GM08714 (cell line): ENCODE data around the gene LCNL1.

ENCODE experiments used
- H3K4me3 ChIP-seq: fragments of 200-500 bp; sonication (Bioruptor generic); 2 replicates; pipeline ENCODE4 v1.5.1; 2014; ENCODE audit warnings: mild to moderate bottlenecking, low read length, inconsistent platforms
- ZNF274 ChIP-seq: IDR thresholded peaks from 2 replicates; pipeline ENCODE4 v1.6.1; 2012; ENCODE audit warnings: mild to moderate bottlenecking, low read depth, low read length

Gene LCNL1

DNA sequence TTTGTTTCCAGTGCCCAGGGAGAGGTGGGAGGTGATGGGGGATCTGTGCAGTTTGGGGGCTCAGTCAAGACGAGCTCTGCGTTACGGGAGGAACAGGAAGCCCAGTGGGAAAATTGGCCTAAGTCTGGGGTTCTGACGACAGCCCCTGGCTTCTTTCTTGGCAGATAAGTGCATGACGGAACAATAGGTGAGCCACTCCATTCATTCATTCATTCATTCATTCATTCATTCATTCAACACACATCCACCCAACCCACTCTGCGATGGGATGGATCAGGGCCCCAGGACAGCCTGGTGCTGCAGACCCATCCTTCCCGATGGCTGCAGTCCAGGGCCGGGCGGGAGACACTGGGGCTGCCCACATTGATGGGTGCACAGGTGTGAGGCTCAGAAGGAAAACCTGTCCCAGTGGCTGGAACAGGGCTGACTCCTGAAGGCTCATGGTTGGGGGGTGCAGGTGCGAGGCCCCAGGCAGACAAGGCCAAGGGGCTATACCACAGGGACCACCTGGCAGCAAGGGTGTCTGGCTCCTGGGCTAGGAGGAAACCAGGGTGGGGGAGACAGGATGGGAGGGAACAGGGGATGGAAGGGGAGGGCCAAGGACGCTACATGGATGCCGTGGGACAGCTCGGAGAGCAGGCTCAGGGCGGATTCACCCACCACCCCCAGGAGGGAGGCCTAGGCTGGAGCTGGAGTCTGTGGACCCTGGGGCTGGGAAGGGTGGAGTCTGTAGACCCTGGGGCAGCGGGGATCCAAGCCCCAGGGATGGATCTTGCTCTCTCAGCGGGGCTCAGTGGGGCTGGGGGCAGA is 1.9 kb upstream of the LCNL1 start:
- H3K4me3 ChIP-seq = no peak overlapping the region
- no peak for TF ChIP-seq ZNF274

GRCh38 chr9:136981588-136982231 is 1.1 kb upstream of the LCNL1 start:
- TF ChIP-seq ZNF274 = no peak
- H3K4me3 ChIP-seq = no peak overlapping the region

DNA sequence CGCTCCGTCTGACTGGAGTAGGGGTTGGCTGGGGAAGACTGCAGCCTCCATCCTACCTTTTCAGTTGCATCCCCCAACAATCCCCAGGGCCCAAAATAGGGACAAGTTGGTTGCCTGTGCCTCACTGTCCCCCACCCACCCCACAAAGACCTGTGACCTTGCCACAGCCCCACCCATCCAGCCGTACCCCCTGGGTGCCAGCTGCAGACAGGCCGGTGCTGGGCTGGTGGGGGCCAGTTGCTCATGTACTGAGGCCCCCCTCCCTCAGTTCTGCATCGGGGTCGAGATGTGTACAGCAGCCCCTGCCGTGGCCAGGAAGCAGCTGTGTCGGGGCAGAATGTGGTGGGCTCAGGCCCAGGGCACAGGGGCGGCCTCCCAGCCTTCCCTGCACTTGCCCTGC is 374 bp downstream of the LCNL1 start:
- TF ChIP-seq ZNF274 = no peak
- no peak overlapping the region for H3K4me3 ChIP-seq

GRCh38 chr9:136983656-136984314 is 992 bp downstream of the LCNL1 start:
- no peak for TF ChIP-seq ZNF274
- H3K4me3 ChIP-seq = no peak overlapping the region

DNA sequence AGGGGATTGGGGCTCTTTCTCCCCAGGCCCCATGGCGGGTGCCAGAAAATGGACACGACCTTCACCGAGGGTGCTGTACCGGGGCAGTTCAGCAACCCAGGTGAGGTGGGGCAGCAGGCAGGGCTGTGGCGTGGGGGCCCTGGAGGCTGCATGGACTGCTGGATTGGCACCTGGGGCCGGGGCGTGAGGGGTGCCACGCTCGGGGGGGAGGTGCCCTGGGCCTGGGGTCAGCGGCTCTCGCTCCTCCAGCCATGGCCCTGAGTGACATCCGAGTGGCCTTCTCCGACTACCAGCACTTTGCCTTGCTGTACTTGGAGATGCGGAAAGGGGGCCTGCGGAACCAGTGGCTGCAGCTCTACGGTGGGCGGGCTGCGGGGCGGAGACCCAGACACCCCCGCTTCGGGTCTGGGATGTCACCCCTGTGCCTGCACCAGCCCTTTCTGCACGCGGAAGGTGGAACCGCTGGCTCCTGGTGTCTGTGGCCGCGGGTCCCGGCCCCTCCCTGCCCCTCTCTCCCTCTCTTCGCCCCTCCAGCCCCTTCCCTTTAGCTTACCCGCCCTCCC is 1.8 kb downstream of the LCNL1 start:
- TF ChIP-seq ZNF274 = no peak
- no peak overlapping the region for H3K4me3 ChIP-seq

- no peak for TF ChIP-seq ZNF274
- H3K4me3 ChIP-seq = no peak overlapping the region
These were observed 2.3 kb downstream of the LCNL1 start for GRCh38 chr9:136985027-136985602.

- no peak overlapping the region for H3K4me3 ChIP-seq
- TF ChIP-seq ZNF274 = no peak
These were observed 3.1 kb downstream of the LCNL1 start for GRCh38 chr9:136985853-136986252.

DNA sequence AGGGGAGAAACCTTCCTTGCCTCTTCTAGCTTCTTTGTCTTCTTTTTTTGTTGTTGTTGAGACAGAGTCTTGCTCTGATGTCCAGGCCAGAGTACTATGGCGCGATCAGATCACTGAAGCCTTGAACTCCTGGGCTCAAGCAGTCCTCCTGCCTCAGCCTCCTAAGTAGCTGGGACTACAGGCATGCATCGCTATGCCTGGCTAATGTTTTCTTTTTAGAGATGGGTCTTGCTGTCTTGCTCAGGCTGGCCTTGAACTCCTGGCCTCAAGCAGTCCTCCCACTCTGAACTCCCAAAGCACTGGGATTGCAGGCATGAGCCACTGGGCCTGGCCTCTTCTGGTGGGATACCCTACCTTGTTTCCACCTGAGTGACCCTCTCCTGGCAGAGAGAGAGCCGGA is 6.1 kb downstream of the LCNL1 start:
- H3K4me3 ChIP-seq = no peak overlapping the region
- no peak for TF ChIP-seq ZNF274

DNA sequence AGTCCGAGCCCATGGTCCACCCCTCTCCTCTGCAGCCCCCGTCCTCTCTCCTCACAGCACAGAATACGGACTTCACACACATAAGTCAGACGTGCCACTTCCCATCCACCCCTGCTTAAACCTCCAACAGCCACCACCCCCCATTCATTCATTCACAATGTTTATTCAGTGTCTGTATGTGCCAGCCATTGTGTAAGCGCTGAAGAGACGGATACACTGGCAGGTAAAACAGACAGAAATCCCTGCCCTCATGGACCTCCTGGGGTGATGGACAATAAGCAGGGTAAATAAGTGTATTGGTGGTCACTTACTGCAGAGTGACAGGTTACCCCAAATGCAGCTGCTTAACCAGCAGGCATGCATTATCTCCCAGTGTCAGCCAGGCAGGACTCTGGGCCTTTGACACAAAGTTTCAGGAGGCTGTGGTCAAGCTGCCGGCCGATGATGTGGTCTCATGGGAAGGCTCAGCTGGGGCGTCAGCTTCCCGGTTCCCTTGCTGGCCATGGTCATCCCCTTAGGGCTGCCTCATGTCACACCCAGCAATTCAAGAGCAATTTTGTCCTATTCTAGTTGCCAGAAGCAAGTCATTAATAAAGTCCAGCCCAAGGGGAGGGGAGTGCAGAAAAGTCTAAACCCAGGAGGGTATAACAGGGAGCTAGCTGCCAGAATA is 7.6 kb downstream of the LCNL1 start:
- TF ChIP-seq ZNF274 = no peak
- no peak overlapping the region for H3K4me3 ChIP-seq

- H3K4me3 ChIP-seq = peak within 1 kb of the TSS; percentile 80; the same call in 1 of the 2 replicates
- TF ChIP-seq ZNF274 = no peak
These were observed 9.4 kb downstream of the LCNL1 start, which contains the start of gene PAXX for GRCh38 chr9:136991993-136992818. Gene PAXX (plus strand): TSS chr9:136992422. CDS start chr9:136992444, 22 bp downstream.

GRCh38 chr9:136992819-136993369 is 10.1 kb downstream of the LCNL1 start:
- no peak for TF ChIP-seq ZNF274
- peak overlapping the region; percentile 80; the same call in 1 of the 2 replicates for H3K4me3 ChIP-seq

DNA sequence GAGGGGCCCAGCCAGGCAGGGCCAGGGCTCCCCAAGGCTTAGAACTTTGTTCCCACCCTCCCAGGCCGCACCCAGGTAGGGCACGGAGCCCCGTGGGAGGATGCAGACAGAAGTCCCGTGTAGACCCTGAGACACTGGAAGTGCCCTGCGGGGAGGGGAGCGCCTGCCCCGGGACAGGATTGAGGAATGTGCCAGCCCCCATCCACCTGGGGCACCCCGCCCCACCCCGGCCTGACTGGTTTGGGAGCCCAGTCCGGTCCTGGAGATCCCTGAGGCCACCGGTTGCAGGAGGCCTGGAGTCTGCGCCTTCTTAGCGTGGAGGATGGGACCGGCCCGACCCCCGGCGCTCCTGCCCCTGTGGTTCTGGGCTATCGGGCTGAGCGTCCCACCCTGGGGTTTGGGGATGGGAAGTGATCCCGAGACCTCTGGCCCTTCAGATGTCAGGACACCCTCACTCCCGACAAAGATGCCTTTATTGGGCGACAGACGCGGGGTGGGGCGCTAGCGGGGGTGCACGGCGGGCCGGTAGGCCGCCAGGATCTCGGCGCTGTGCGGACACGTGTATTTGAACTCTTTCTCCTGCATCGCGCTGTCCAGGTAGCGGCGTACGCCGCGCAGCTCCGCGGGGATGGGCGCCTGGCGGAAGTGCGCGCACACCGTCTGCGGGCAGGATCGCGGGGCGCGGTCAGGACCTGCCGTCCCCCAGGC is 11.5 kb downstream of the LCNL1 start:
- no peak overlapping the region for H3K4me3 ChIP-seq
- no peak for TF ChIP-seq ZNF274

GRCh38 chr9:136994888-136995230 is 12.1 kb downstream of the LCNL1 start:
- H3K4me3 ChIP-seq = no peak overlapping the region
- TF ChIP-seq ZNF274 = no peak
